GM23248 (cell line): ENCODE results near the gene LDHAL6A. TPM values are rescaled to one million over a fixed set of nuclear protein-coding genes. Genes with fewer than 3 reads are reported as not detected.

Source experiments
- DNase-seq: peaks from one replicate; pipeline ENCODE4 v3.0.0-alpha.2; 2015
- H2AFZ ChIP-seq: fragments of 200-600 bp; sonication (generic); 2 replicates; pipeline ENCODE4 v1.6.1; 2016; ENCODE audit warnings: antibody characterized with exemption
- H3F3A ChIP-seq: fragments of 200-600 bp; sonication (generic); 2 replicates; pipeline ENCODE4 v1.6.1; 2016; ENCODE audit warnings: mild to moderate bottlenecking, antibody characterized with exemption, mixed run types; ENCODE audit not compliant: insufficient read depth
- H3K27ac ChIP-seq: fragments of 200-600 bp; sonication (generic); 2 replicates; pipeline ENCODE4 v1.5.1; 2016; ENCODE audit warnings: mild to moderate bottlenecking
- H3K27me3 ChIP-seq: fragments of 200-600 bp; sonication (generic); replicated peaks from 2 replicates; pipeline ENCODE4 v1.6.1; 2016; ENCODE audit warnings: mild to moderate bottlenecking; ENCODE audit not compliant: insufficient read depth
- H3K36me3 ChIP-seq: fragments of 200-600 bp; sonication (generic); 2 replicates; pipeline ENCODE4 v1.6.1; 2016; ENCODE audit warnings: low read depth, mild to moderate bottlenecking
- H3K4me1 ChIP-seq: fragments of 200-600 bp; sonication (generic); 2 replicates; pipeline ENCODE4 v1.6.1; 2016; ENCODE audit warnings: mild to moderate bottlenecking; ENCODE audit not compliant: insufficient read depth
- H3K4me2 ChIP-seq: fragments of 200-600 bp; sonication (generic); one replicate; pipeline ENCODE4 v1.6.1; 2016; ENCODE audit warnings: mild to moderate bottlenecking; ENCODE audit not compliant: unreplicated experiment
- H3K4me3 ChIP-seq: fragments of 200-600 bp; sonication (generic); 2 replicates; pipeline ENCODE4 v1.5.1; 2016; ENCODE audit warnings: mild to moderate bottlenecking
- H3K79me2 ChIP-seq: fragments of 200-600 bp; sonication (generic); 2 replicates; pipeline ENCODE4 v1.6.1; 2016; ENCODE audit warnings: mild to moderate bottlenecking; ENCODE audit not compliant: insufficient read depth
- H3K9ac ChIP-seq: fragments of 200-600 bp; sonication (generic); 2 replicates; pipeline ENCODE4 v1.6.1; 2016; ENCODE audit warnings: mild to moderate bottlenecking
- H3K9me2 ChIP-seq: fragments of 200-600 bp; sonication (generic); 2 replicates; pipeline ENCODE4 v1.6.1; 2016; ENCODE audit warnings: mixed run types, mild to moderate bottlenecking, moderate library complexity; ENCODE audit not compliant: insufficient read depth
- H3K9me3 ChIP-seq: fragments of 200-600 bp; sonication (generic); one replicate; pipeline ENCODE4 v1.6.1; 2017; ENCODE audit warnings: low read depth
- H4K20me1 ChIP-seq: fragments of 200-600 bp; sonication (generic); 2 replicates; pipeline ENCODE4 v1.6.0; 2016; ENCODE audit not compliant: insufficient read depth
- EZH2 ChIP-seq: fragments of 200-600 bp; sonication (generic); IDR thresholded peaks from 2 replicates; pipeline ENCODE4 v1.6.1; 2018; ENCODE audit warnings: antibody characterized with exemption, mild to moderate bottlenecking; ENCODE audit not compliant: insufficient read depth, poor library complexity, severe bottlenecking
- EZH2phosphoT487 ChIP-seq: fragments of 200-600 bp; sonication (generic); IDR thresholded peaks from 2 replicates; pipeline ENCODE4 v1.6.1; 2018; ENCODE audit warnings: antibody characterized with exemption, moderate library complexity, mild to moderate bottlenecking, low read depth; ENCODE audit not compliant: insufficient read depth
- WGBS, 2 experiments: methylation state at CpG; one replicate each; pipeline ENCODE4 v1.1.6; 2015 to 2017; ENCODE audit warnings: low lambda C conversion rate in 2 of 2, low coverage in 1 of 2; ENCODE audit errors: missing lambda C conversion rate in 2 of 2; 5-methylcytosine and 5-hydroxymethylcytosine counted together
- in situ Hi-C: fragments of 300-500 bp; cut with MboI; formaldehyde crosslinking; loops from 2 replicates; pipeline ENCODE4 v1.15.0; 2020
- polyA plus RNA-seq: library from polyadenylated mRNA; unstranded; fragments of >200 nt; fragmentation: Nextera tagmentation; extraction: Ambion mirVana; gene quantifications from 2 replicates; pipeline ENCODE4 v1.2.1, GENCODE V29; 2016
- total RNA-seq: library from RNA; depleted of rRNA; stranded (reverse); fragments of >200 nt; shearing (Covaris generic); gene quantifications from 2 replicates; pipeline ENCODE4 v1.2.3, GENCODE V29; 2014

Gene LDHAL6A
- total and polyA plus RNA-seq, 2 experiments from 2014 or later: 0.09 TPM; not detected in 1

DNA sequence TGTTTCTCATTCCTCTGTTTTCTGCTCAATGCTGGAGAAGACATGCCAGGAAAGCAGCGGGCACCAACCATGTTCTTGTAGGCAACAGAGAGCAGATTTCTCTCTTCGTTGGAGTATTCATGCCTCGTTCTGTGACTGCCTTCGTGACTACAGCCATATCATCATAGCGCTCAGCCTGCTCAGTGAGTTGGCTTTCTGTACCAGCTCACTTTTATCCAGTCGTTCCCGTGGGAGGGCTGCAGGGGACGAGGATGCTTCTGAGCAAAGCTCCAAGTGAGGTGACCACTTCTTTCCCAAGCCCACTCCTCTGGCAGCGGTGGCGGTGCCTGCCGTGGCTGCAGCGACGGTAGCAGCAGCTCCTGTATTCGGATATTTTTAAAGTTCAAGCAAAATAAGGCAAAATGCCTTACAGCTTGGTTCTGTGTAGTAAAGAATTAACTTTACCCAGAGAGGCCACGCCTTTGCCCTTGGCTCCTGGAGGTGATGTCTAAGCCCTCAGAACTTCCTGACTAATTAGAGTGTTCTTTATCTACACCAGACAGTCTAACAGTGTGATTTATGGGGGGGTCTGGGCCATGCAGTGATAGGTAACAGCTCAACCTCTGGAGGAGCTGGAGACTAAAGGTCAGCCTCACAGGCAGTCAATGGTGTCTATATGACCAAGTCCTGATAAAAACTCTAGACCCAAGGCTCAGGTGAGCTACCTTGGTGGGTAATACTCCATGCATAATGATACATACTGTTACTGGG is 35.3 kb downstream of the LDHAL6A start:
- Histone ChIP-seq H3K36me3 (peaks cover 37% of the 10 kb centered on the region), H3K9ac (no peak overlapping the region), H3K9me3 (no peaks in the 10 kb centered on the region), H4K20me1 (0 out of 2 replicates have a peak, but pooled peaks cover 3% of the 10 kb centered on the region), H3F3A (peaks cover 30% of the 10 kb centered on the region; the same call in 1 of the 2 replicates), H3K9me2 (no peaks in the 10 kb centered on the region), H3K79me2 (peaks cover 13% of the 10 kb centered on the region; the same call in 1 of the 2 replicates), H3K27ac (peak overlapping the region; percentile 2; the same call in 1 of the 2 replicates), H3K4me3 (no peak overlapping the region), H3K4me1 (peaks cover 7% of the 10 kb centered on the region; the same call in 1 of the 2 replicates), H3K27me3 (no peaks in the 10 kb centered on the region), H3K4me2 (no peak overlapping the region), H2AFZ (no peak overlapping the region)
- in situ Hi-C loops: no loop called here
- WGBS, 2 experiments: 93 to 94% methylated on average over 15 of the region's 15 CpGs
- DNase-seq: no peak
- no peak for TF ChIP-seq EZH2phosphoT487
- no peak for TF ChIP-seq EZH2

DNA sequence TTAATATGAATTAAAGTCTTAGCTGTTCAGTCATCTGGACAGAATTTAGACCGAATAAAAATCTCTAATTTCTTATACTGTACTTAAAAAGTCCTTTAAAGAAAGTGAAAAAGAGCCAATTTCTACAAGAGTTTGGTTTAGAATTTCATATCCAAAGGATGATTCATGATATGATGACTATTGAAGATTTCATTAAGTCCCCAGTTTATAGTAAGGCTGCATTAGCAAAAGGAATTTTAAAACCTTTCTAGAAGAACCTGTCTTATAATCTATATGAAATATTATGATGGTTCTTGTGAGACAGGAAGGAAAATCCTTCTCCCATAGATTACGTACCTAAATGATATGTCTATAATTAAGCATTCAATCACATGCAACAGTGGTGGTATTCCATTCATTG is 36.3 kb downstream of the LDHAL6A start:
- H3K4me2 ChIP-seq: no peak overlapping the region

DNA sequence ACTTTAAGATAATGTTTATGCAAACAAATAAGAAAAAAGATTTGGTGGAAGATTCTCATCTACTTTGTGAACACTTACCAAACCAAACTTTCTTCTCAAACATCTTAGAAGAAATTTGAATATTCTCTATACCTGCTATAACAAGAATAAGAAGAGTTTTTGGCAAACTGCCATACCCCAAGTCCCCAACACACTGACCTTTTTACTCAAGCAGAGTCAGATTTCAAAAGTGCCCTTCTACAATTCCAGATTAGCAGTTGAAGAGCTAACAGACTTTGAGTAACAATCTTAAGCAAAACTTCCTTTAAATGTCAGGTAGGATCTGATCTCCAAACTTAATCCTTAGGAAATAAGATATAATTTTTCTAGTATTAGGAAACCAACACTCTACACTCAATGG is 37.2 kb downstream of the LDHAL6A start:
- H3K9me2 ChIP-seq: no peaks in the 10 kb centered on the region
- no peak overlapping the region for H2AFZ ChIP-seq
- no peaks in the 10 kb centered on the region for H3K27me3 ChIP-seq
- peaks cover 7% of the 10 kb centered on the region; the same call in 1 of the 2 replicates for H3K4me1 ChIP-seq
- no peak for DNase-seq
- in situ Hi-C loops: no loop called here
- peaks cover 29% of the 10 kb centered on the region; the same call in 1 of the 2 replicates for H3F3A ChIP-seq
- H3K79me2 ChIP-seq: peaks cover 13% of the 10 kb centered on the region; the same call in 1 of the 2 replicates
- no peak overlapping the region for H3K4me2 ChIP-seq
- H3K36me3 ChIP-seq: peaks cover 41% of the 10 kb centered on the region
- no peak overlapping the region for H3K9ac ChIP-seq
- no peaks in the 10 kb centered on the region for H4K20me1 ChIP-seq
- no peak overlapping the region for H3K27ac ChIP-seq
- H3K4me3 ChIP-seq: no peak overlapping the region
- no peaks in the 10 kb centered on the region for H3K9me3 ChIP-seq
- TF ChIP-seq EZH2phosphoT487 (no peak), EZH2 (no peak)

More for the DNA sequence above, 36.3 kb downstream of the LDHAL6A start:
- H3K9ac ChIP-seq: no peak overlapping the region
- WGBS, 2 experiments: 94 to 100% methylated on average over 2 of the region's 2 CpGs
- no peak overlapping the region for H3K27ac ChIP-seq
- no peaks in the 10 kb centered on the region for H3K27me3 ChIP-seq
- H3K36me3 ChIP-seq: peaks cover 37% of the 10 kb centered on the region
- DNase-seq: peak; percentile 41
- H3K4me3 ChIP-seq: no peak overlapping the region
- H3K9me3 ChIP-seq: no peaks in the 10 kb centered on the region
- H2AFZ ChIP-seq: no peak overlapping the region
- H4K20me1 ChIP-seq: no peaks in the 10 kb centered on the region
- TF ChIP-seq EZH2phosphoT487: no peak
- no peak for TF ChIP-seq EZH2
- peaks cover 7% of the 10 kb centered on the region; the same call in 1 of the 2 replicates for H3K4me1 ChIP-seq
- H3K79me2 ChIP-seq: peaks cover 13% of the 10 kb centered on the region; the same call in 1 of the 2 replicates
- in situ Hi-C loops: no loop called here
- H3F3A ChIP-seq: peaks cover 30% of the 10 kb centered on the region; the same call in 1 of the 2 replicates
- H3K9me2 ChIP-seq: no peaks in the 10 kb centered on the region

DNA sequence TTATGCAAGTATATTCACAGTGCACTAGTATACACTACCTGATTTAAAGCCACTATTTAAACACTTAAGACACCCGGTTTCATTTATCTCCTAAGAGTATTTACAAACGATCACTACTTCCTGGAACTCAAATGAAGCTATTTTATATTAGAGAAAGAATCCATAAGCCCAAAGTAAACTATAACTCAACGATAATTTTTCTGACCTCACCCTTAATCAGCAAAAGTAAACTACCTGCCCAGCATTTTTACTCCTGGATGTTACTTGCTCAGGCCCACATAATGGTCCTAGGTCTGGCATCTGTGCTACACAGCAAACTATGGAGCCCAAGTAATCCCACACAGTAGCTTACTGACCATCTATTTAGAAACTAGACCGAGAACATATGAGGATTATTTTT is 37.7 kb downstream of the LDHAL6A start:
- Histone ChIP-seq H3K4me2 (no peak overlapping the region), H3K4me3 (no peak overlapping the region), H3K9me3 (no peaks in the 10 kb centered on the region), H3K36me3 (peaks cover 42% of the 10 kb centered on the region), H3K9me2 (no peaks in the 10 kb centered on the region), H4K20me1 (no peaks in the 10 kb centered on the region), H3K4me1 (peaks cover 7% of the 10 kb centered on the region; the same call in 1 of the 2 replicates), H3K27me3 (no peaks in the 10 kb centered on the region), H3K27ac (no peak overlapping the region), H2AFZ (no peak overlapping the region), H3K9ac (no peak overlapping the region), H3F3A (peaks cover 26% of the 10 kb centered on the region; the same call in 1 of the 2 replicates), H3K79me2 (peaks cover 13% of the 10 kb centered on the region; the same call in 1 of the 2 replicates)
- DNase-seq: no peak
- in situ Hi-C loops: no loop called here
- WGBS, 2 experiments: 95 to 99% methylated on average over 4 of the region's 4 CpGs
- TF ChIP-seq EZH2: no peak
- TF ChIP-seq EZH2phosphoT487: no peak
